ENCODE measurements around the gene ATRNL1.

Gene ATRNL1

GRCh38 chr10:115082506-115082905, 10.7 kb upstream of the ATRNL1 start:
- Histone ChIP-seq H3K4me3 (ENCODE audit: low read depth, low read length) (no peak overlapping the region), H3K27me3 (ENCODE audit: control insufficient read depth, insufficient read depth, low read length) (no peaks in the 10 kb centered on the region), H3K4me2 (ENCODE audit: low read length) (no peak overlapping the region), H3K79me2 (no peaks in the 10 kb centered on the region), H3K36me3 (ENCODE audit: control insufficient read depth, insufficient read depth, low read length) (no peaks in the 10 kb centered on the region), H3K27ac (no peak overlapping the region), H3K9me3 (ENCODE audit: control insufficient read depth, low read length) (no peaks in the 10 kb centered on the region), H2AFZ (no peak overlapping the region), H3K9ac (no peak overlapping the region), H3K4me1 (no peaks in the 10 kb centered on the region)
- TF ChIP-seq CTCF (IDR thresholded peaks at IDR 0.05): no peak

- no peaks in the 10 kb centered on the region for H3K36me3 ChIP-seq (ENCODE audit: control insufficient read depth, insufficient read depth, low read length)
- no peaks in the 10 kb centered on the region for H3K79me2 ChIP-seq
- H2AFZ ChIP-seq: no peak overlapping the region
- no peak overlapping the region for H3K4me2 ChIP-seq (ENCODE audit: low read length)
- no peaks in the 10 kb centered on the region for H3K4me1 ChIP-seq
- H3K27ac ChIP-seq: no peak overlapping the region
- no peaks in the 10 kb centered on the region for H3K9me3 ChIP-seq (ENCODE audit: control insufficient read depth, low read length)
- no peak overlapping the region for H3K9ac ChIP-seq
- no peaks in the 10 kb centered on the region for H3K27me3 ChIP-seq (ENCODE audit: control insufficient read depth, insufficient read depth, low read length)
- TF ChIP-seq CTCF (IDR thresholded peaks at IDR 0.05): no peak
- H3K4me3 ChIP-seq (ENCODE audit: low read depth, low read length): no peak overlapping the region
Observed at GRCh38 chr10:115084277-115084850, 8.8 kb upstream of the ATRNL1 start.

GRCh38 chr10:115091161-115091560, 2.0 kb upstream of the ATRNL1 start:
- no peak overlapping the region for H3K4me2 ChIP-seq (ENCODE audit: low read length)
- peaks cover 2% of the 10 kb centered on the region for H3K4me1 ChIP-seq
- H3K4me3 ChIP-seq (ENCODE audit: low read depth, low read length): no peak overlapping the region
- H3K79me2 ChIP-seq: no peaks in the 10 kb centered on the region
- no peak for TF ChIP-seq CTCF (IDR thresholded peaks at IDR 0.05)
- no peak overlapping the region for H3K9ac ChIP-seq
- no peaks in the 10 kb centered on the region for H3K27me3 ChIP-seq (ENCODE audit: control insufficient read depth, insufficient read depth, low read length)
- no peaks in the 10 kb centered on the region for H3K9me3 ChIP-seq (ENCODE audit: control insufficient read depth, low read length)
- H3K36me3 ChIP-seq (ENCODE audit: control insufficient read depth, insufficient read depth, low read length): no peaks in the 10 kb centered on the region
- H2AFZ ChIP-seq: no peak overlapping the region
- no peak overlapping the region for H3K27ac ChIP-seq

- Histone ChIP-seq H3K27ac (peak overlapping the region; percentile 13), H3K27me3 (ENCODE audit: control insufficient read depth, insufficient read depth, low read length) (no peaks in the 10 kb centered on the region), H3K4me2 (ENCODE audit: low read length) (peak overlapping the region; percentile 56), H3K4me3 (ENCODE audit: low read depth, low read length) (peak overlapping the region; percentile 39), H3K9me3 (ENCODE audit: control insufficient read depth, low read length) (no peaks in the 10 kb centered on the region), H2AFZ (peak overlapping the region; percentile 85), H3K4me1 (peaks cover 2% of the 10 kb centered on the region), H3K9ac (no peak overlapping the region), H3K79me2 (no peaks in the 10 kb centered on the region), H3K36me3 (ENCODE audit: control insufficient read depth, insufficient read depth, low read length) (no peaks in the 10 kb centered on the region)
- TF ChIP-seq CTCF (IDR thresholded peaks at IDR 0.05): no peak
Observed at GRCh38 chr10:115092258-115092554, 959 bp upstream of the ATRNL1 start.

- H2AFZ ChIP-seq: peak overlapping the region; percentile 85
- no peaks in the 10 kb centered on the region for H3K79me2 ChIP-seq
- H3K4me1 ChIP-seq: peaks cover 2% of the 10 kb centered on the region
- no peak for TF ChIP-seq CTCF (IDR thresholded peaks at IDR 0.05)
- no peaks in the 10 kb centered on the region for H3K36me3 ChIP-seq (ENCODE audit: control insufficient read depth, insufficient read depth, low read length)
- peak overlapping the region; percentile 56 for H3K4me2 ChIP-seq (ENCODE audit: low read length)
- no peak overlapping the region for H3K9ac ChIP-seq
- H3K9me3 ChIP-seq (ENCODE audit: control insufficient read depth, low read length): no peaks in the 10 kb centered on the region
- H3K27ac ChIP-seq: peak overlapping the region; percentile 13
- peak overlapping the region; percentile 39 for H3K4me3 ChIP-seq (ENCODE audit: low read depth, low read length)
- no peaks in the 10 kb centered on the region for H3K27me3 ChIP-seq (ENCODE audit: control insufficient read depth, insufficient read depth, low read length)
Observed at GRCh38 chr10:115092555-115093285, 445 bp upstream of the ATRNL1 start.

Data from parathyroid adenoma (tissue), 2 donors.